Esophagus squamous epithelium (tissue), 4 donors: ENCODE data around the gene RELCH.

Source experiments
- CTCF ChIP-seq, 6 experiments: fragments of 450-650 bp in 4 of 6; fragments of 200-600 bp in 2 of 6; sonication (generic) in 2 of 6; IDR thresholded peaks; one replicate each; pipeline ENCODE4 v1.5.1; 2016 to 2019; ENCODE audit warnings: antibody characterized with exemption in 6 of 6, mild to moderate bottlenecking in 4 of 6, moderate library complexity in 4 of 6
- POLR2A ChIP-seq, 4 donors: fragments of 450-650 bp; IDR thresholded peaks; one replicate each; pipeline ENCODE4 v1.6.1; 2017; ENCODE audit warnings: antibody characterized with exemption in 4 of 4, mild to moderate bottlenecking in 4 of 4, moderate library complexity in 3 of 4

GRCh38 chr18:62345909-62346308, 158.9 kb downstream of the RELCH start:
- TF ChIP-seq POLR2A (IDR thresholded peaks at IDR 0.05) (no peak), CTCF (IDR thresholded peaks at IDR 0.05) (no peak)
